GM12892 (cell line): Measurements from ENCODE around the gene IL18BP.
A peak's percentile ranks its signal among the peaks of the same experiment; 100 is the strongest.

ENCODE experiments used
- DNase-seq: peaks from one replicate; pipeline ENCODE4 v3.0.0; 2011; ENCODE audit not compliant: insufficient read length
- FAIRE-seq: peaks from 2 replicates; lab custom pipeline; 2011; peaks lifted over from hg19 to GRCh38; lab: Jason Lieb, UNC
- POLR2A ChIP-seq: IDR thresholded peaks from 2 replicates; pipeline ENCODE4 v1.6.1; 2011; ENCODE audit warnings: low read depth, low read length, control low read depth
- POLR2AphosphoS5 ChIP-seq: IDR thresholded peaks from 2 replicates; pipeline ENCODE4 v1.6.1; 2011; ENCODE audit warnings: low read depth, low read length, control low read depth
- TAF1 ChIP-seq: IDR thresholded peaks from 2 replicates; pipeline ENCODE4 v1.6.1; 2011; ENCODE audit warnings: low read depth, mild to moderate bottlenecking, control low read depth, low read length, borderline replicate concordance

Gene IL18BP

DNA sequence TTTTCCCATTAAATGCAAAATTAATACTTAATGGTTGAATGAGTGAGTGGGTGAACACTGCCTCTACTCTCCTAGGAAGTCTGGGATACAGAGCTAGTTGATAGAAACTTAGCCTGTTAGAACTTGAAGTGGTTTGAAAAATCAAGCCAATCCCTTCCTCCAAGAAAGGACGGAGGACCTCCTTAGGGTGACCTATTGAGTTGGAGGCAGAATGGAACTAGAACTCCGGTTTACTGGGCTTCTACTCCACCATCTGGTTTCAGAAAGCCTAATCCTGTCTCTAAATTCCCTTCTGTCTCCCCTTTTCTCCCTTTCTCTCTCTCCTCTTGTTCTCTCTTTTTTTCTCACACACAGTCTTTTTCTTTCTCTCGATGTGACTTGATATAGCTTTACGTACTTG lies 19.6 kb upstream of the IL18BP start:
- FAIRE-seq, result no peak

DNA sequence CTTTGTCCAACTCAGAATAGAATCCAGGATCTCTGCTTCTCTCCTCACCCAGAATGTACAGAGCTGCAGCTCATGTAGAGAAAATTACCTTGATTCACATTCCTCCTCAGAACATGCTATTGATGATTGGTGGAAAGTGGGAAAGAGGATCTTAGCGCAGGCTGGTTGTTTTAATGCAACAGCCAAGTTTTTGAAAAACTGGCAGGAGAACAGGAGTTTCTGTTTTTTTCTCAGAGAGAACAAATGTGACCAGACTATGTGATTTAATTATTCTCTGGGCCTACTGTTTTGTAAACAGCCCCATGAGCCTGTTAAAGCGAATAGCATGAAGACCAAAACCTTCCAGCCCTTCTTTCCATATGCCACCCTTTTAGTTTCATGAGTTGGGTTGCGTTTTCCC lies 19.1 kb upstream of the IL18BP start:
- FAIRE-seq, result no peak
- TF ChIP-seq POLR2A, result no peak
- no peak for TF ChIP-seq TAF1
- no peak for TF ChIP-seq POLR2AphosphoS5
- DNase-seq, result no peak

More for the DNA sequence above, 19.6 kb upstream of the IL18BP start:
- no peak for TF ChIP-seq POLR2A
- no peak for TF ChIP-seq TAF1
- no peak for TF ChIP-seq POLR2AphosphoS5
- no peak for DNase-seq

DNA sequence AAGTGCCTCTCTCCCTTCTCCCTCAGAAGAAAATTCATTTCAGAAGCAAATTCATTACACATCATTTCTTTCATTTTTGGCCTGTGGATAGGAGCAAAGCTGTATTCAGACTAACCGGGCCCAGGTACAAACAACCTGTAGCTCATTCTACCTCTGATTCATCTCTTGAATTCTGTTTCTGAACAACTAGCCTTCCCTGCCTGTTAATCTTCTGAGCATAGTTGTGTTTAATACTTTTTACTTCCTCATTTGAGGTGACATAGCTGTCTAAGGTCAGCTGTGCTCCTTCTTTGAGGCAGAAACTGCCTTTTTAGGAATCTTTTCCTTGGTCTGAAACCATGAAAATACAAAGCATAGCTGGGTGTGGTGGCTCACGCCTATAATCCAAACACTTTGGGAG lies 12.6 kb upstream of the IL18BP start:
- no peak for TF ChIP-seq POLR2A
- no peak for TF ChIP-seq POLR2AphosphoS5
- TF ChIP-seq TAF1, result no peak
- no peak for DNase-seq
- FAIRE-seq, result no peak

DNA sequence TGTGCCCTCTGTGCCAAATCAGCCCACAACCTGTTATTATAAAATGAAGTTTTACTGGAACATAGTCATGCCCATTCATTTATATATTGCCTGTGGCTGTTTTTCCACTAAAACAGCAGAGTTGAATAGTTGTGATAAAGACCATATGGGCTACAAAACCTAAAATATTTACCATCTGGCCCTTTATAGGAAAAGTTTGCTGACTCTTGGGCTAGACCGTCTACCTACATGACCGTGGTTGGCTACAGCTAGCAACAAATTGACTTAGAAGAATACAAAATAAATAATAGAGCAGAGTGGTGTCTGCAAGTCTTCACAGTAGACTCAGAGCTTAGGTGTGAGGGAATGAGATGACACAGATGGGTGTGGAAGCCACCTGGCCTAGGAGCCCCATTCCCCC lies 11.2 kb upstream of the IL18BP start:
- FAIRE-seq, result no peak
- no peak for DNase-seq
- TF ChIP-seq TAF1 (no peak), POLR2A (no peak), POLR2AphosphoS5 (no peak)

DNA sequence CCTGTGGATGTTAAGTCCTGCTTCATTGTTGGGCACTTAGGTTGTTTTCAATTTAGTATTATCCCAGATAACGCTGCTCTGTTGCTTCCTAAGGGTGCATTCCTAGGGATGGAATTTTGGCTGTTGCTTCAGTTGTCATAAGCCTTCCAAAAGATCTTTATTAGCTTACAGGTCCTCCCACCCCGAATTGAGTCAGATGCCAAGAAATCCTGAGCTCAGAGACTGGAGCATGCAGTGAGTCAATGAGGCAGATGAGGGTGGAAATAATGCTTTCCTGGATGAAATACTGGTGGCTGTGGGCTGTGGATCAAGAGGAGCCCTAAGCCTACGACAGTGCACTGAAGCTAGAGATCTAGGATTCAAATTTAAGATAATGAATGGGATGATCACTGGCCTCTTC lies 10.7 kb upstream of the IL18BP start:
- FAIRE-seq (no peak), DNase-seq (no peak)
- TF ChIP-seq TAF1 (no peak), POLR2A (no peak), POLR2AphosphoS5 (no peak)

DNA sequence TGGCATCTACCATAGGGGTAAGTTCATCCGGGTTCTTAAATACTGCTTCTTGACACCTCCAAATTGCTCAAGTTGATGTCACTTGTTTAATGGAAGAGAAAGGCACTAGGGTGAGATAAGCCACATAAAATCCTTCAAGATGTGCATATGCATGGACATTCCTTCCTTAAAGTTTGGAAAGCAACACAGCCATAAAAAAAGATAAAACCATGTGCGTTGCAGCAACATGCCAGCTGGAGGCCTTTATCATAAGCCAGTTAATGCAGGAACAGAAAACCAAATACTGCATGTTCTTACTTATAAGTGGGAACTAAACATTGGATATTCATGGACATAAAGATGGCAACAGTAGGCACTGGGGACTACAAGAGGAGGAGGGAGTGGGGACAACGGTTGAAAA lies 8.0 kb upstream of the IL18BP start:
- no peak for FAIRE-seq
- no peak for DNase-seq

DNA sequence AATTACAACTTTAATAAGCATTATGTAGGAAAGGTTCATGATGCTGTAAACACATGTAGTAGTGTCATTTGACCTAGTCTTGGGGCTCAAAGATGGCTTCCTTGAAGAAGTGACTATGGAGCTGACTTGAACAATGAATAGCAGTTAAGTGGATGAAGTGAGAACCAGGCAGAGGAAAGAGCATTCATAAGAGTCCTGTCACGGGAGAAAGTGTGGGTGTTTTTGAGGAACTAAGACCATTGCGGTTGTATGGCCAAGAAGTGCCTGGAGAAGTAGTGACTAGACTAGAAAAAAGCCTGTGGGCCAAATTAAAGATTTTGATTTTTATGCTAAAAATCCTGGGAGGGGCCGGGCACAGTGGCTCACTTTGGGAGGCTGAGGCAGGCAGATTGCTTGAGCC lies 7.2 kb upstream of the IL18BP start:
- DNase-seq (no peak), FAIRE-seq (peak; percentile 79)
- TF ChIP-seq POLR2AphosphoS5, result no peak
- TF ChIP-seq TAF1, result no peak
- TF ChIP-seq POLR2A, result no peak

More for the DNA sequence above, 8.0 kb upstream of the IL18BP start:
- TF ChIP-seq POLR2AphosphoS5, result no peak
- TF ChIP-seq POLR2A, result no peak
- TF ChIP-seq TAF1, result no peak

DNA sequence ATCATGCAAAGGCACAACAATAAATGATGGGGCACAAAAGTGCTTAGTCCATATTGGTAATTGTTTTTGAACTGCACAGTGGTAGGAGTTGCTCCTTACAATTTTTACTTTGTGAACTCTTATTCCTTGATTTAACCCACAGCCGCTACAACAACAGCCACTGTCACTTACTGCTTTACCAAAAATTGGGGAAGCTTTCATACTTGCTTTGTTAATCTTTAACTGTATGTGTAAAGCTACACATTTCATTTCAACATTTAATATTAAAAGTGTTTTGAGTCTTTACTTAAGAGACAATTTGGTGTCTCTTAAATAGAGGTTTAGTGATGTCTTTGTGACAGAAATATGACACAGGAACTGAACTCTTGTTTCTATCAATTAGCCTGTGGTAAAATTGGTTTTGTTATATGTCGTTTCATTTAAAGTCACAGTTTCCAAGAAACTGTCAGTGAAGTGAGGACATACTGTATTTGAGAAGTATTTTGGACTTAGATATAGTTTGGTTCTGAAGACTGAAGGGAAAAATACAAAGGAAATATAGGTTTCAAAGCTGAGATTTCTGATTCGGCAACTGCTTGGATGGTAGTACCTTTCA lies 6.5 kb upstream of the IL18BP start:
- no peak for TF ChIP-seq TAF1
- TF ChIP-seq POLR2AphosphoS5, result no peak
- no peak for TF ChIP-seq POLR2A
- no peak for DNase-seq
- no peak for FAIRE-seq

DNA sequence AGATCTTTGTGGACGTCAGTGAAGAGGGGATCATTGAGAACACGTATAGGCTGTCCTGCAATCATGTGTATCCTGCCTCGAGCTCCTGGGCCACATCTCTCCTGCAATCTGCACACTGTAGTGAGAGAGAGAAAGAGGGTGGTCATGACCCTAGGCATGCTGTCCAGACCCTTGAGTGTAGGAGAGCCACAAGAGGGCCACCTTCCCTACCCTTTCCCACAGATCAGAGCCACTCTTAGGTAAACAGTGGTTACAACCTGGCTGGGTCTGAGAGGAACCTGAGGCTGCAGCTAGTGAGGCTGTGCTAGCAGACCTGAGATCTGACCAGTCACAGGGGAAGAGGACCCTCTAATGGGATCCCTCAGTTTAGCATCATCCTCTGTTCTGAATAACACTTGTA lies 3.9 kb upstream of the IL18BP start:
- no peak for DNase-seq
- TF ChIP-seq POLR2A (no peak), TAF1 (no peak), POLR2AphosphoS5 (no peak)
- FAIRE-seq, result no peak

DNA sequence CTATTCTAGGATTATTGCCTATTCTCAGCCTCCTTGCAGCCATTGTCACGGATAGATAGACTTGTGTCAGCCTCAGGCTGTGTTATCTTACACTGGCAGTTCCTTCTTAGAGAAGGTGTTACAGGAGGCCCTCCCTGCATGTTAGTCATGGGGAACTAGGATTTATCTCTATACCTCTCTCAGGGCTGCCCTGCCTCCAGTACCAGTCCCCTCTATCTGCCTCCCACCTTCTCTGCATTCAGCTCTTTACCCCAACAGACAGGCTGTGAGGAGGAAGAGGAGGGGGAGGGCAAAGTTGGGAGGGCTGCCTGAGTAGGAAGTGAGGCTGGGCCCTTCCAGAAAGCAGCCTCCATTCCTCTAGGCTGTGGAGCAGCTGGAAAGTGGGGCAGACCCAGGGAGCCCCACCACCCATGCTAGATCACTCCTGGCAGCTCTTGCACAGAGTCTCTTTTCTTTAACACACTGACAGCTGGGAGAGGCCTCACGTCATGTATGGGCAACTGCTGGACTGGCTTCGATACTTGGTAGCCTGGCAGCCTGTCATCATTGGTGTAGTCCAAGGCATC lies 2.9 kb upstream of the IL18BP start:
- TF ChIP-seq POLR2AphosphoS5 (no peak), POLR2A (no peak), TAF1 (no peak)
- FAIRE-seq, result no peak
- DNase-seq, result no peak

DNA sequence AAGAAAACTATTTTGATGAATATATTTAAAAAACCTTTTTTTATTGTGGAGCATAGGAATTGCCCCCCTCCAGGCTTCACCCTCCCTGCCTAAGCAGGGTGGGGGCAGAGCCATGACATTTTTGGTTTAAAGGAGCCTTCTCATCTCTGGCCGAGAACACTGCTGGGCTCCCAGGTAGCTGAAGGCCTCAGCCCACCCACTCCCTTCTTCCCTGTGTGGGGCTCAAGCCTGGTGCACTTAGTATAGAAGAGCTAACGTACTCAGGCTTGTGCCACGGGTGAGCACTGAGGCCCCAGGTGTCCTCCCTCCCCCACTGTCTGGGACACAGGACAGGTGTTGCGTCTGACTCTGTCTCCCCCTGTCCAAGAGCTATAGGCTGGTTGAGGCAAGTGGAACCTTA lies 2.2 kb upstream of the IL18BP start:
- FAIRE-seq, result no peak

DNA sequence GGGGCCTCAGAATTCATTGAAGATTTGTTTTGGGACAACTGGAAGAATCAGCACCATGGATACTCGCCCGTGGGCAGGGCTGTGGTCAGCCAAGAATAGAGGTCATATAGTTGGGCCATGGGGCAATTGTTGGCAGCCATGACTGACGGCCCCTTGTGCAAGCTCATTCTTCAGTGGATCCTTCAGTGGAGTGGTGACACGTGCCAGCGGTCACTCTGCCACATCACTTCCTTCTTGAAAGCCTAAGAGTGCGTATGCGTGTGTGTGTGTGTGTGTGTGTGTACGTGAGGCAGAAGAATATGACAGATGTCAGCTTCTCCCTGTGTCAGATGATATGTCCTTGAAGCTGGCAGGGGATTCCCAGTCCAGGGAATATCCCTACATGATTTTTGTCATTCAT lies 1.8 kb upstream of the IL18BP start:
- FAIRE-seq (no peak), DNase-seq (no peak)
- no peak for TF ChIP-seq POLR2A
- TF ChIP-seq TAF1, result no peak
- no peak for TF ChIP-seq POLR2AphosphoS5

More for the DNA sequence above, 2.2 kb upstream of the IL18BP start:
- TF ChIP-seq TAF1, result no peak
- TF ChIP-seq POLR2AphosphoS5, result no peak
- TF ChIP-seq POLR2A, result no peak
- no peak for DNase-seq

DNA sequence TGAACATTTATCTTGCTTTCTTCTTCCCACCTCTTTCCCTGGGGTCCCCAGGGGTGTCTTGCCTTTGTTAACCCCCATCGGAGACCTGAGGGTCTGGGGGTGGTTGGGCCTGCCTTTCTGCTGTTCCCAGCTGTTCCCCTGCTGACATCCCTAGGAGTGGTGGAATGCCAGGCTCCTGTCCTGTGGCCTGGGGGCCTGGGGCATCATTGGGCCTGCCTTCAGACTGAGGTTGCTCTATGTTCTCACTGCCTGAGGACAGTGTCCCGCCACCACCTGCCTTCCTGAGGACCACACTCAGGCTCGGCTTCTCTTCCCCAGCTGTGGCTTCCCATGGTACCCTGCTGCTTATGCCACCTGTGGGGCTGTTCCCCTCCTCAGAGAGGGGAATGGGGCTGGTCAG lies 1.1 kb upstream of the IL18BP start:
- DNase-seq (no peak), FAIRE-seq (no peak)
- TF ChIP-seq TAF1, result no peak
- no peak for TF ChIP-seq POLR2A
- TF ChIP-seq POLR2AphosphoS5, result no peak
